ENCODE results near the gene PPM1E.

DNA sequence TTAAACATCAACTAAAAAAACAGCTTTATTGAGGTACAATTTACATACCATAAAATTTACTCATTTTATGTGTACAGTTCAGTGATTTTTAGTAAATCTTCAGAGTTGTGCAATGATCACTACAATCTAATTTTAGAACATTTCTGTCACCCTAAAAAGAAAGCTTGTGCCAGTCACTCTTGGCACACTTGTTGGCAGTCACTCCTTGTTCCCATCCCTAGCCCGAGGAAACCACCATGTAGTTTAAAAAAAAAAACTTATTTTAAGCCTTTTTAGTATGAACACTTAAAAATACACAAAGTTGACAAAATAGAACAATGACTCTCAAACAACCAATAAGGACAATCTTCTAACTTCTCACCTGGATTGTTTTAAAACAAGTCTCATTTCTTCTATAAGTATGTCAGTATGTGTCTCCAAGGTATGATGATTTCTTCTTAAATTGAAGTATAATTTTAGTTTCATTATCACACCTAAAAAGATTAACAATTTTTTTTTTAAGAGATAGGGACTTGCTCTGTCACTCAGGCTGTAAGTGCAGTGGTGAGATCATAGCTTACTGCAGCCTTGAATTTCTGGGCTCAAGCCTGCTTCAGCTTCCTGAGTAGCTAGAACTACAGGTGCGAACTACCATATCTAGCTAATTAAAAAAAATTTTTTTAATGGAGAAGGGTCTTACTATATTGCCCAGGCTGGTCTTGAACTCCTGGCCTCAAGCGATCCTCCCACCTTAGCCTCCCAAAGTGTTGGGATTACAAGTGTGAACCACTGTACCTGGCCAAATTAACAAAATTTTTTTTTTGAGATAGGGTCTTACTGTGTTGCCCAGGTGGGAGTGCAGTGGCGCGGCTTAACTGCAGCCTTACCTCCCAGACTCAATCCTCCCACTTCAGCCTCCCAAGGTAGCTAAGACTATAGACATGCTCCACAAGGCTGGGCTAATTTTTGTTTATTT lies 53.2 kb downstream of the PPM1E start:
- TF ChIP-seq, protein P1, sequence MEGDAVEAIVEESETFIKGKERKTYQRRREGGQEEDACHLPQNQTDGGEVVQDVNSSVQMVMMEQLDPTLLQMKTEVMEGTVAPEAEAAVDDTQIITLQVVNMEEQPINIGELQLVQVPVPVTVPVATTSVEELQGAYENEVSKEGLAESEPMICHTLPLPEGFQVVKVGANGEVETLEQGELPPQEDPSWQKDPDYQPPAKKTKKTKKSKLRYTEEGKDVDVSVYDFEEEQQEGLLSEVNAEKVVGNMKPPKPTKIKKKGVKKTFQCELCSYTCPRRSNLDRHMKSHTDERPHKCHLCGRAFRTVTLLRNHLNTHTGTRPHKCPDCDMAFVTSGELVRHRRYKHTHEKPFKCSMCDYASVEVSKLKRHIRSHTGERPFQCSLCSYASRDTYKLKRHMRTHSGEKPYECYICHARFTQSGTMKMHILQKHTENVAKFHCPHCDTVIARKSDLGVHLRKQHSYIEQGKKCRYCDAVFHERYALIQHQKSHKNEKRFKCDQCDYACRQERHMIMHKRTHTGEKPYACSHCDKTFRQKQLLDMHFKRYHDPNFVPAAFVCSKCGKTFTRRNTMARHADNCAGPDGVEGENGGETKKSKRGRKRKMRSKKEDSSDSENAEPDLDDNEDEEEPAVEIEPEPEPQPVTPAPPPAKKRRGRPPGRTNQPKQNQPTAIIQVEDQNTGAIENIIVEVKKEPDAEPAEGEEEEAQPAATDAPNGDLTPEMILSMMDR (IDR thresholded peaks at IDR 0.05) = no peak
- TF ChIP-seq EZH2 (IDR thresholded peaks at IDR 0.05; ENCODE audit: borderline replicate concordance, insufficient read depth, low read depth, low read length, poor library complexity, severe bottlenecking) = no peak

Measured in B cell (primary cell).